Measurements from ENCODE around the gene SKOR1. TPM values are rescaled to one million over a fixed set of nuclear protein-coding genes. Genes with fewer than 3 reads are reported as not detected.

SKOR1 gene
- total RNA-seq, 1 experiment from 2014 or later, result 0.13 TPM

DNA sequence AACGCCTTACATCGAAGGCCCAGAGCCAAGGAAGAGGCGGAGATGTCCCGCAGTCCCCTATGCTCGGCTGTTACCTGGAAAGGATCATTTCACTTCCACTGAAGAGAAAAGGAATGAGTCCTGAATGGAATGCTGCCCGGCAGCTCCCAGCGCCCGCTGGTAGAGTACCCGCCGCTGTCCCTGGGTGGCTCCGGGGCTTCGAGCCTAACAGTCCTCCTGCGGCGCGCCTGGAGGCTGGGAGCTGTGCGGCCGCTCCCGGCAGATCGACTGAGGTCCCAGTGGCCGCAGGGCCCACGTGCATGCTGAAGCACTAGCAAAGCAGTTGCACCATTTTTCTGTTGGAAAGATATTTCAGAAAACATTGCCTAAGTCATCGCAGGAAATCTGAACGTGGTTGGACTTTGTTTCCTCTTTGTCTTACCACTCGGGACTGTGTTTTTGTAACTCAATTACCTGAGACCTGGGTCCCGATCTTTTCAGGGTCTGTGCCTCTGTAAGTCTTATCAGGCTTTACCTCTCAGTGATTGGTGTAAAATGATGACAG, 13.6 kb downstream of the SKOR1 start:
- Histone ChIP-seq H2BK20ac (ENCODE audit: low read depth, low read length, poor library complexity, severe bottlenecking) (no peak overlapping the region), H3K27me3 (ENCODE audit: insufficient read depth, low read length) (peaks cover 40% of the 10 kb centered on the region; the same call in 1 of the 2 replicates), H3K79me1 (ENCODE audit: insufficient read depth, low read depth, low read length, poor library complexity, severe bottlenecking) (no peaks in the 10 kb centered on the region), H3T11ph (ENCODE audit: low read length) (no peak overlapping the region), H3K23me2 (ENCODE audit: insufficient read length, low read depth, low read length, poor library complexity, severe bottlenecking) (peaks cover 16% of the 10 kb centered on the region), H2AK5ac (ENCODE audit: insufficient read length, low read length) (no peak overlapping the region), H4K5ac (ENCODE audit: insufficient read length, low read depth, low read length) (no peak overlapping the region), H3K56ac (ENCODE audit: insufficient read length, low read depth, low read length) (no peak overlapping the region), H3K14ac (ENCODE audit: insufficient read depth, low read length) (no peak overlapping the region), H3K23ac (ENCODE audit: insufficient read length, low read depth, low read length) (no peak overlapping the region), H2BK120ac (ENCODE audit: low read depth, low read length, poor library complexity, severe bottlenecking) (no peak overlapping the region), H2BK12ac (ENCODE audit: insufficient read length, low read depth, low read length) (no peak overlapping the region), H3K4ac (ENCODE audit: low read depth, low read length) (no peak overlapping the region), H3K18ac (ENCODE audit: insufficient read length, low read depth, low read length) (no peak overlapping the region), H3K4me1 (ENCODE audit: insufficient read depth, low read length) (no peaks in the 10 kb centered on the region; the same call in 1 of the 2 replicates), H2BK15ac (ENCODE audit: low read depth, low read length) (no peak overlapping the region), H3K27ac (ENCODE audit: insufficient read length, low read depth, low read length) (no peak overlapping the region), H4K8ac (replicated peaks; ENCODE audit: insufficient read length, low read depth, low read length) (no peak overlapping the region), H3K4me2 (ENCODE audit: insufficient read depth, insufficient read length, low read length) (peak overlapping the region; percentile 90), H2AFZ (ENCODE audit: low read length) (no peak overlapping the region), H3K9me3 (ENCODE audit: control insufficient read depth, low read depth, low read length) (no peaks in the 10 kb centered on the region), H3K9ac (ENCODE audit: extremely low read depth, insufficient read length, low read length) (no peak overlapping the region), H4K20me1 (ENCODE audit: control insufficient read depth, insufficient read depth, insufficient read length) (no peaks in the 10 kb centered on the region), H3K79me2 (ENCODE audit: insufficient read depth, low read length) (no peaks in the 10 kb centered on the region), H2BK5ac (ENCODE audit: insufficient read length, low read length) (no peak overlapping the region), H4K91ac (ENCODE audit: insufficient read length, low read depth, low read length) (no peak overlapping the region)
- Mint-ChIP-seq H3K4me1 (peaks cover 52 to 54% of the 10 kb centered on the region in 2 experiments), H3K36me3 (ENCODE audit: insufficient read depth in 1 of 3, low read depth in 3 of 3) (no peaks in the 10 kb centered on the region), H3K27ac (no peak overlapping the region), H3K4me3 (peak overlapping the region; percentile 78 to 94), H3K9me3 (peaks cover 4% of the 10 kb centered on the region in 2 experiments; a peak in 4 of 5 replicates), H3K27me3 (ENCODE audit: low read depth) (peaks cover 73% of the 10 kb centered on the region)
- TF ChIP-seq, protein P1, sequence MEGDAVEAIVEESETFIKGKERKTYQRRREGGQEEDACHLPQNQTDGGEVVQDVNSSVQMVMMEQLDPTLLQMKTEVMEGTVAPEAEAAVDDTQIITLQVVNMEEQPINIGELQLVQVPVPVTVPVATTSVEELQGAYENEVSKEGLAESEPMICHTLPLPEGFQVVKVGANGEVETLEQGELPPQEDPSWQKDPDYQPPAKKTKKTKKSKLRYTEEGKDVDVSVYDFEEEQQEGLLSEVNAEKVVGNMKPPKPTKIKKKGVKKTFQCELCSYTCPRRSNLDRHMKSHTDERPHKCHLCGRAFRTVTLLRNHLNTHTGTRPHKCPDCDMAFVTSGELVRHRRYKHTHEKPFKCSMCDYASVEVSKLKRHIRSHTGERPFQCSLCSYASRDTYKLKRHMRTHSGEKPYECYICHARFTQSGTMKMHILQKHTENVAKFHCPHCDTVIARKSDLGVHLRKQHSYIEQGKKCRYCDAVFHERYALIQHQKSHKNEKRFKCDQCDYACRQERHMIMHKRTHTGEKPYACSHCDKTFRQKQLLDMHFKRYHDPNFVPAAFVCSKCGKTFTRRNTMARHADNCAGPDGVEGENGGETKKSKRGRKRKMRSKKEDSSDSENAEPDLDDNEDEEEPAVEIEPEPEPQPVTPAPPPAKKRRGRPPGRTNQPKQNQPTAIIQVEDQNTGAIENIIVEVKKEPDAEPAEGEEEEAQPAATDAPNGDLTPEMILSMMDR (conservative IDR thresholded peaks at IDR 0.05), result no peak; the same call in 2 of the 3 replicates
- no CpG with 5 or more reads among the region's 25 CpGs for WGBS (ENCODE audit: extremely low coverage, insufficient read length, low lambda C conversion rate)
- DNase-seq, result peak; percentile 84
